Activated naive CD4-positive, alpha-beta T cell treated with anti-CD3 and anti-CD28 coated beads, Interleukin-2, amount 50 U/mL, for 24 hours (primary cell): ENCODE results near the gene QRSL1.
"Not testable (repeated sequence)": the region's sequence is repeated elsewhere in the genome, so short reads cannot be mapped to it uniquely, and the experiment has no call there.

Experiments used
- H3K27ac Mint-ChIP-seq: one replicate; pipeline ENCODE4 v1.8.0; 2021; ENCODE audit warnings: mild to moderate bottlenecking, mixed read lengths
- H3K27me3 Mint-ChIP-seq: one replicate; pipeline ENCODE4 v1.8.0; 2021; ENCODE audit warnings: mixed read lengths
- H3K36me3 Mint-ChIP-seq: one replicate; pipeline ENCODE4 v1.8.0; 2021; ENCODE audit warnings: mixed read lengths
- H3K4me1 Mint-ChIP-seq: one replicate; pipeline ENCODE4 v1.8.0; 2021; ENCODE audit warnings: mixed read lengths
- H3K4me3 Mint-ChIP-seq: one replicate; pipeline ENCODE4 v1.8.0; 2021; ENCODE audit warnings: mild to moderate bottlenecking, mixed read lengths
- H3K9me3 Mint-ChIP-seq: one replicate; pipeline ENCODE4 v1.8.0; 2021; ENCODE audit warnings: mixed read lengths

The QRSL1 gene

GRCh38 chr6:106629103-106629858 is at the start of gene QRSL1, which contains the start of gene RTN4IP1:
Gene QRSL1 (plus strand): TSS chr6:106629578. CDS start chr6:106629682, 104 bp downstream.
Gene RTN4IP1 (minus strand): TSS chr6:106629498. CDS start chr6:106629021, 477 bp downstream.
- Mint-ChIP-seq H3K27me3 (no peaks in the 10 kb centered on the region), H3K27ac (peak within 1 kb of the TSS; percentile 100), H3K4me1 (peaks cover 50% of the 10 kb centered on the region), H3K36me3 (peaks cover 2% of the 10 kb centered on the region), H3K9me3 (no peaks in the 10 kb centered on the region), H3K4me3 (peak within 1 kb of the TSS; percentile 99)

- H3K36me3 Mint-ChIP-seq: no peaks in the 10 kb centered on the region
- no peaks in the 10 kb centered on the region for H3K9me3 Mint-ChIP-seq
- H3K4me3 Mint-ChIP-seq: no peak overlapping the region
- H3K27ac Mint-ChIP-seq: no peak overlapping the region
- no peaks in the 10 kb centered on the region for H3K4me1 Mint-ChIP-seq
- H3K27me3 Mint-ChIP-seq: no peaks in the 10 kb centered on the region
These were observed 47.9 kb upstream of the QRSL1 start for GRCh38 chr6:106581468-106581867.

GRCh38 chr6:106586815-106587415 is 42.5 kb upstream of the QRSL1 start:
- H3K36me3 Mint-ChIP-seq: peaks cover 3% of the 10 kb centered on the region
- H3K27ac Mint-ChIP-seq: no peak overlapping the region
- no peaks in the 10 kb centered on the region for H3K4me1 Mint-ChIP-seq

GRCh38 chr6:106588937-106589336 is 40.4 kb upstream of the QRSL1 start:
- H3K27ac Mint-ChIP-seq, H3K9me3 Mint-ChIP-seq, H3K36me3 Mint-ChIP-seq: not testable (repeated sequence)

More at GRCh38 chr6:106586815-106587415, 42.5 kb upstream of the QRSL1 start:
- no peaks in the 10 kb centered on the region for H3K9me3 Mint-ChIP-seq
- no peaks in the 10 kb centered on the region for H3K27me3 Mint-ChIP-seq
- H3K4me3 Mint-ChIP-seq: no peak overlapping the region

GRCh38 chr6:106591111-106591825 is 38.1 kb upstream of the QRSL1 start:
- H3K4me1 Mint-ChIP-seq: no peaks in the 10 kb centered on the region
- H3K27me3 Mint-ChIP-seq: no peaks in the 10 kb centered on the region
- peaks cover 7% of the 10 kb centered on the region for H3K36me3 Mint-ChIP-seq
- H3K4me3 Mint-ChIP-seq: no peak overlapping the region
- no peak overlapping the region for H3K27ac Mint-ChIP-seq
- no peaks in the 10 kb centered on the region for H3K9me3 Mint-ChIP-seq

More at GRCh38 chr6:106588937-106589336, 40.4 kb upstream of the QRSL1 start:
- H3K4me3 Mint-ChIP-seq, H3K27me3 Mint-ChIP-seq, H3K4me1 Mint-ChIP-seq: not testable (repeated sequence)

GRCh38 chr6:106599440-106599839 is 29.9 kb upstream of the QRSL1 start:
- Mint-ChIP-seq H3K36me3 (peaks cover 15% of the 10 kb centered on the region), H3K9me3 (no peaks in the 10 kb centered on the region), H3K27me3 (no peaks in the 10 kb centered on the region), H3K4me1 (no peaks in the 10 kb centered on the region), H3K27ac (no peak overlapping the region), H3K4me3 (no peak overlapping the region)

GRCh38 chr6:106600329-106600728 is 29.0 kb upstream of the QRSL1 start:
- Mint-ChIP-seq H3K27ac (no peak overlapping the region), H3K9me3 (no peaks in the 10 kb centered on the region), H3K4me1 (no peaks in the 10 kb centered on the region), H3K27me3 (no peaks in the 10 kb centered on the region), H3K36me3 (peaks cover 15% of the 10 kb centered on the region), H3K4me3 (no peak overlapping the region)

GRCh38 chr6:106608080-106608668 is 21.2 kb upstream of the QRSL1 start:
- Mint-ChIP-seq H3K9me3 (no peaks in the 10 kb centered on the region), H3K27me3 (no peaks in the 10 kb centered on the region), H3K36me3 (peaks cover 16% of the 10 kb centered on the region), H3K4me3 (no peak overlapping the region), H3K27ac (no peak overlapping the region), H3K4me1 (peaks cover 5% of the 10 kb centered on the region)

GRCh38 chr6:106609699-106610098 is 19.7 kb upstream of the QRSL1 start:
- Mint-ChIP-seq H3K4me1 (peaks cover 5% of the 10 kb centered on the region), H3K9me3 (no peaks in the 10 kb centered on the region), H3K27ac (no peak overlapping the region), H3K36me3 (peaks cover 19% of the 10 kb centered on the region), H3K4me3 (no peak overlapping the region), H3K27me3 (no peaks in the 10 kb centered on the region)

- Mint-ChIP-seq H3K27me3 (no peaks in the 10 kb centered on the region), H3K4me3 (no peak overlapping the region), H3K27ac (no peak overlapping the region), H3K36me3 (peaks cover 16% of the 10 kb centered on the region), H3K4me1 (peaks cover 5% of the 10 kb centered on the region), H3K9me3 (no peaks in the 10 kb centered on the region)
These were observed 18.3 kb upstream of the QRSL1 start for GRCh38 chr6:106611030-106611429.

GRCh38 chr6:106612671-106613416 is 16.5 kb upstream of the QRSL1 start:
- H3K27me3 Mint-ChIP-seq: no peaks in the 10 kb centered on the region
- peaks cover 5% of the 10 kb centered on the region for H3K4me1 Mint-ChIP-seq
- H3K27ac Mint-ChIP-seq: peak overlapping the region; percentile 48
- no peak overlapping the region for H3K4me3 Mint-ChIP-seq
- H3K36me3 Mint-ChIP-seq: peaks cover 13% of the 10 kb centered on the region
- no peaks in the 10 kb centered on the region for H3K9me3 Mint-ChIP-seq

GRCh38 chr6:106613590-106613989 is 15.8 kb upstream of the QRSL1 start:
- no peaks in the 10 kb centered on the region for H3K9me3 Mint-ChIP-seq
- H3K4me3 Mint-ChIP-seq: no peak overlapping the region
- no peaks in the 10 kb centered on the region for H3K4me1 Mint-ChIP-seq
- peaks cover 16% of the 10 kb centered on the region for H3K36me3 Mint-ChIP-seq
- H3K27me3 Mint-ChIP-seq: no peaks in the 10 kb centered on the region
- H3K27ac Mint-ChIP-seq: no peak overlapping the region

GRCh38 chr6:106614166-106614565 is 15.2 kb upstream of the QRSL1 start:
- Mint-ChIP-seq H3K4me3 (no peak overlapping the region), H3K36me3 (peaks cover 18% of the 10 kb centered on the region), H3K9me3 (no peaks in the 10 kb centered on the region), H3K4me1 (no peaks in the 10 kb centered on the region), H3K27ac (no peak overlapping the region), H3K27me3 (no peaks in the 10 kb centered on the region)

GRCh38 chr6:106614592-106615257 is 14.7 kb upstream of the QRSL1 start:
- no peaks in the 10 kb centered on the region for H3K9me3 Mint-ChIP-seq
- H3K4me1 Mint-ChIP-seq: no peaks in the 10 kb centered on the region
- H3K27ac Mint-ChIP-seq: no peak overlapping the region
- H3K36me3 Mint-ChIP-seq: peaks cover 18% of the 10 kb centered on the region
- no peak overlapping the region for H3K4me3 Mint-ChIP-seq
- H3K27me3 Mint-ChIP-seq: no peaks in the 10 kb centered on the region

- H3K36me3 Mint-ChIP-seq: peaks cover 18% of the 10 kb centered on the region
- H3K4me1 Mint-ChIP-seq: no peaks in the 10 kb centered on the region
- no peak overlapping the region for H3K4me3 Mint-ChIP-seq
- no peak overlapping the region for H3K27ac Mint-ChIP-seq
- H3K27me3 Mint-ChIP-seq: no peaks in the 10 kb centered on the region
- H3K9me3 Mint-ChIP-seq: no peaks in the 10 kb centered on the region
These were observed 12.1 kb upstream of the QRSL1 start for GRCh38 chr6:106617302-106617701.
